Measurements from ENCODE around the gene TMEM108.

GRCh38 chr3:133301194-133301593, 263.0 kb downstream of the TMEM108 start:
- TF ChIP-seq CTCF (IDR thresholded peaks at IDR 0.05) (no peak), POLR2A (IDR thresholded peaks at IDR 0.05) (no peak)

Data from thyroid gland (tissue), 4 donors.